ENCODE measurements around the gene CFAP210.

CFAP210 gene, protein sequence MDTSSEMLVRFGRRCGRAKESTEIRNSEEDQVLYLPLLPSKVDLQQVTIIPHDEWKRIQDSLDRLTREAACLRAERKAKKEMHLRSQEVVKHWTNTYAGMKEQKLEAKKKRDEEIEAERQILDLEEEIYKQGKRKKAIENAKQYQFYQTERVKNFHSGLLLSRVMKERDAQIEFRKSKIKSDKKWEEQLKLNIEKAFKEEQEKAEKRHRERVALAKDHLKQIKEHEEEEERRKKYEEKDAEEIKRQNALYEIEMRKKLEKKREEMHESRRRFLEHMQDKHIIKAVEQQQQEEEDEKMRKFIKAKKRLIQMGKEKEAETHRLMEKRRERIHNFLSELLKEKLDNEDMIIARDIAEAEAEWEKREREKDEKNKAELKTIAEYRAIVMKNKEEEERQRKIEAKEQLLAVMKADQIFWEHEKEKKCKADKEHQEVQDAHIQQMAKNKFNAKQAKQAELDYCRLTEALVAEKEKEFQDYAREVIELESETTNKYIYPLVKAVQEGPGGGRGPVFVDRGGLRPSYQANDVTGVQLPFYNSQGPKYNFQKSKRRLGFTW

DNA sequence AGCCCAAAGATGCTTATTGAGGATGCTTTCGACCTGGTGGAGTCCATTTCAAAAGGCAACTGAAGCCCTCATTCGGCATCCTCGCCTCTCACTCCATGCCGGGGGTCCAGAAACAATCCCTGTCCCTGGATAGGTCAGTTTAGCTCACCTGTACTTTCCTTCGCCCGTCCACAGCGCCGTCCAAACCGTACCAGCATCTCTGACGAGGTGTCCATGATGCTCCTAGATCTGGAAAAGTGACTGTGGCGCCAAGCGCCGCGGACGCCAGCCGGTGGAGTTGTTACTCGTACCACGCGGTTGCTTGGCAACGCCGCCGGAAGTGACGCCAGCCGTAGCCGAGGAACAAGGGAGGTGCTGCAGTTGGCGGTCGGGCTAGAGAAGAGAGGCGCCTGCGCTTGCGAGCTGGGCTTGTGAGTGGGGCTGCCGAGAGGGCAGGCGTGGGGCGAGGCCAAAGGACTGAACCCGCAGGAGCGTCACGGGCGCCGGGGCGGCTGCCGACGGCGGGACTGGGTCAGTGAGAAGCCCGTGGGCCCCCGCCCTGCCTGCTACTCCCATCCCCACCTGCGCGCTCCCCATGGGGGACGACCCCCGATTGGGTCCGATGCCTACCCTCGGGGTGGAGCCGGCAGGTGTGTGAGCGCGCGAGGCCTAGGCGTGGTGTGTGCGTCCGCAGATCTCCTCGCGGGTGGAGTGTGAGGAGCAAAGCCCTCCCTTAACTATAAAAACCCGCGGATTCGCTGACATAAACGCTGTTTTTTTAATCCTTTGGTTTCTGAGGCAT lies at the start of gene CFAP210, which contains the start of gene PHOSPHO2:
Gene CFAP210, minus strand, starts transcription at position 293 of the 781 bp plus-strand sequence. Its CDS starts 78 bp downstream, at position 215.
Gene PHOSPHO2, plus strand, starts transcription at position 357 of the 781 bp plus-strand sequence. CDS start 6,503 bp downstream, outside the sequence.
- DNase-seq: peak; percentile 99

DNA sequence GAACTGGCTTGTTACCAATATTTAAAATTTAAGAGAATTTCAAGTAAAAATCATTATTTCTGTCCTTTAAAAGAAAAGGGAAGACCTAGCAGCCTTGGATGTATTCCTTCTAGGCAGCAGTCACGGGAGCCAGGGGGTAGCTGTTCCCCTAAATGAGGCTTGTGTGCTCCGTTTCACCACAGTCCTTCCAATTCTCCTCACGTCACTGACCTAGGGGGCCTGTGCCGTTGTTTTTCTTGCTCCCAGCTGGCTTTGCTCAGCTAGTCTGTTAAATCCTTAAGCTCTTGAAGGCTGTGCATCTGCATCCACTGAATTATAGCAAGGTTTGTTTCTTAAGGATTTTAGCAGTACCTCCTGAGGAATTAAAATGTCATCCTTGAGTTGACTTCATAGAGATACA lies 49.3 kb upstream of the CFAP210 start:
- DNase-seq: no peak

DNA sequence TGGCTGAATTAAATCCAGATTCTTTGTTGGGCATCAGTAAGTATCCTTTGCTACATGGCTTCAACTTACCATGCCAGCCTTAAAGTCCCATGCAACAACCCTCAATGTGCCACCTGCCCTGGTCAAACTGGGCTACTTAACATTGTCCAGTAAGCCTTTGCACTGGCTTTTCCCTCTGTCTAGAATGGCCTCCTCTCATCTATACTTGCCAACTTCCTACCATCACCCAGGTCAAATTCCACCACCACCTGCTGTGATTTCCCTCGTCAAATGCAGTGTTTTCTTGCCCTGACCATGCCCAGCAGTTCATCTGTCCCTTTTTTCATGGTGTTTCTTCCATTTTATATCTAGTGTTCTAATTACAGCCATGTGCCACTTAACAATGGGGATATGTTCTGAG lies 45.1 kb upstream of the CFAP210 start:
- no peak for DNase-seq

DNA sequence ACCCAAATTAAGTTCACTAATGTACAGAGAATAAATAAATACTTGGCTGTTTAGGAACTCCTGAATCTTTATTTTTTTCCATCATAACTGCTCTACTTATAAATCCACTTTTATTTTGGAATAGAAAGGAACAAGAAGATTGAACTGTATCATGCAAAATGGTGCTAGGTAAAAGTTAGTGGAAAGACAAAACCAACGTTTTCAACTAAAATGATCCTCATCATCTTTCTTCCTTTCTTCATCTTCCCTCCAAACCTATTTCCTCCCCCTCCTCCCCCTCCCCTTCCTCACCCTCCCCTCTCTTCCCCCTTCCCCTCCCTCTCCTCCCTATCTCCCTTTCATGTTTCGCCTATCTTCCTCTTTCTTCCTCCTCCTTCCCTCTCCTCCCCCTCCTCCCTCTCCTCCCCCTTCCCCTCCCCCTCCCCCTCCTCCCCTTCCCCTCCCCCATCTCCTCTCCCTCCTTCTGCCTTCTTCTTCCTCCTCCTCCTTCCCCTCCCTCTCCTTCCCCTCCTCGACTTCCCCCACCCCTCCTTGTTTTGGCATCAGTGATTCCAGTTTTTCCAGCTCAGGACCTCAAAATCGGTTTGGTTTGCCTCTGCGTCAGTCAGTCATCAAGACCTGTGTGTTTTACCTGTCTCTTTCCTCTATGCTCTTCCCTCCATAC lies 44.5 kb upstream of the CFAP210 start:
- DNase-seq: no peak

DNA sequence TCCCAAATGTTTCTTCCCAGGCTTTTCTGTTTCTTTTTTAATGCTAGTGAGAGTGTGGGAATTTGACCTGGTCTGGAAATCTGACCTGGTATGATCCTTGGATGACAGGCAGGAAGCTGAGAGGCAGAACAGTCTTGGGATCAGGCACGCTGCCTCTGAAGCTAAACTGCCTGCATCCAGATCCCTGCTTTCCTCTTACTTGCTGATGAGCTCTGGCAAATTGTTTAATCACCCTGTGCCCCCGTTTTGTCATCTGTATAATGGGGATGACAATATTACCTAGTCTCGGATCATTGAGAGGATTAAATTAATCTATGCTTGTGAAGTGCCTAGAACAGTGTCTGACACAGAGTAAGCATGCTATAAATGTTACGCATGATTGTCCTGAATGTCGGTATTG lies 42.7 kb upstream of the CFAP210 start:
- no peak for DNase-seq

DNA sequence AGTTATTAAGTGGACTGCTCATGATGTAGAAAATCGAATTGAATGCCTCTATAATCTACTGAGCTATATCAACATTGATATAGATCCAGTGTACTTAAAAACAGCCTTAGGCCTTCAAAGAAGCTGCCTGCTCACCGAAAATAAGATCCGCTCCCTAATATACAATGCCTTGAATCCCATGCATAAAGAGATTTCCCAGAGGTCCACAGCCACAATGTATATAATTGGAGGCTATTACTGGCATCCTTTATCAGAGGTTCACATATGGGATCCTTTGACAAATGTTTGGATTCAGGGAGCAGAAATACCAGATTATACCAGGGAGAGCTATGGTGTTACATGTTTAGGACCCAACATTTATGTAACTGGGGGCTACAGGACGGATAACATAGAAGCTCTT lies 41.4 kb upstream of the CFAP210 start:
- DNase-seq: no peak

DNA sequence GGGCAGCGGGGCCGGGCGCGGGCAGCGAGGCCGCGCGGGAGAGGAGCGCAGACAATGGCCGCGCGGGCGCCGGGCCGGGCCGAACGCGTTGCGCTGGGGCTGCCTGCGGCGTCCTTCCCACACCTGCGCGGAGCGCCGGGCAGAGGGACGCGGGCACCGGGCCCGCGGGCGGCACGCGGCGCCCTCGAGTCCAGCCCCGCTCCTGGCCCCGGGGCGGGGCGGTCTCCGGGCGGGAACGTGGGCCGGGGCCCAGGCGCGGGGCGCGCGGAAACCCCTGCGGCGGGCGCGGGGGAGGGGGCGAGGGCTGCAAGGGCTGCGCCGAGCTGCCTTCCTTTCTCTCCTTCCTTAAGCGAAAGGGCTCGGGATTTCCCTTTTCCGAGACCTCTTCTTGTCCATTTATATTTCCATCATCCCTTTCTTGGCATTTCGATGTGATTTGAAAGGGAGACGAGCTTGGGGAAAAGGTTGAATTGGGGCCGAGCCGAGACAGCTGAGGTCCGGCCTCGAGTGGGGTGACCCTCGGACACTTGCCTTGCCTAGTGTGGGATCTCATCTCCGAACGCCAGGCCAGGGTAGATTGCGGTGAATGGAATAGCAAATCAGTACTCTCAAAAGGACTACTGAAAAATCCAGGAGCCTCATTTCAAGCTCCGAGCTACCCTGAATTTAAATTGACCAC lies 40.1 kb upstream of the CFAP210 start:
- DNase-seq: no peak

DNA sequence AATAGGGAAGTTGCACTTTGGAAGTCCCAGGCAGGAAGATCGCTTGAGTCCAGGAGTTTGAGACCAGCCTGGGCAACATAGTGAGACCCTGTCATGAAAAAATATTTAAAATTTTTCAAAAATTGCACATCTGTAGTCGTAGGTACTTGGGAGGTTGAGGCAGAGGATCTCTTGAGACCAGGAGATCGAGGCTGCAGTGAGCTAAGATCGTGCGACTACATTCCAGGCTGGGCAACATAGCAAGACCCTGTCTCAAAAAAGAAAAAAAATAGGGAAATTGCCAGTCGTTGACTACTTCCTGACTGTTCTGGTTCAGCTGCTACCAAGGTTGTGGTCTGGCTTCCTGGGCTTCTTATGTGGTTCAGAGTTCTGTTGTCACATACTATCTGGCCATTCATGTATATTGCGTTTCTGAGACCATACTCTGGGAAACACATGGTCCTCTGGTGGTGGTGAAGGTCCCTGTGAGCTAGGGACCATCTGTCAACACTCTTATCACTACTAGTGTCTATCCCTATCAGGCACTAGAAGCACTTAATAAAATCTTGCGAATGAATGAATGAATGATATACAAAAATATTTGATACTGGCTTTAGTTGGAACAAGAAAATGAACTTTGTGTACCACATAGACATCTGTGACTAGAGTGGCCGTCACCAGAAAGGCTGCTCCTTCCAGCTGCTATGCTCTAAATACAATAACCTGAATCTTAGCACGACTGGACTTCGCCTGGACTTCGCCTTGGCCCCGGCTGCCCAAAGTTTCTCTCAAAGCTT lies 38.6 kb upstream of the CFAP210 start:
- no peak for DNase-seq

DNA sequence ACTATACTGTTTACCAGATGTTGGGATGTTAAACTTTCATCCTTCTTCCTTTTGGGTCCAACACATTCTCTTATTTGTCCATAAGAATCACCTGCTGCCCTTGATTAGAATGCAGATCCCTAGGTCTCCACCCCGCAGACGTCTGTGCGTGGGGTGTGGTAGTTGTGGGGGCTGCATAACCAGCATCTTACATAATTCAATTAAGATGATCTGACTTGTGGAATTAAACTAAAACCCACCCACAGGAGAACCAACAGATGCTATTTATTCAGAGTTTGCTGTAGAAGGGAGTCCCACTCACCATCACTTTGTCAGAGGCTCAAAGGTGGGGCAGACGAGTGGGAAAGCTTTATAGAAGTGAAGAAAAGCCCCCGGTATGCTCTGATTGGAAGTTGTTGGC lies 37.9 kb upstream of the CFAP210 start:
- DNase-seq: no peak

DNA sequence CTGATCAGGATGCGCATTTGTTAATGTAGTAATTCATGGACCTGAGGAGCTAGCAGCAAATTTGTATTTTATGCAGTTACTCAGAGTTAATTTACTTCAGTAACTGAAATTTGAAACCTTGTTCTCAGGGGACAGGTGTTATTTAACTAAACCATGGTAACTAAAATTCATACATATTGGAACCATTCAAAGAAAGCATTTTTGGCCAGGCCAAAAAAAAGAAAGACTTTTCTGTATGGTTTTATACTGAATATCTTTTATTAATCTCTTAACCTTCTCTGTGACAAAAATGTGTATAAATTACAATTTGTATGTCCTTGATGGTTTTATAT lies 35.0 kb upstream of the CFAP210 start:
- DNase-seq: no peak

DNA sequence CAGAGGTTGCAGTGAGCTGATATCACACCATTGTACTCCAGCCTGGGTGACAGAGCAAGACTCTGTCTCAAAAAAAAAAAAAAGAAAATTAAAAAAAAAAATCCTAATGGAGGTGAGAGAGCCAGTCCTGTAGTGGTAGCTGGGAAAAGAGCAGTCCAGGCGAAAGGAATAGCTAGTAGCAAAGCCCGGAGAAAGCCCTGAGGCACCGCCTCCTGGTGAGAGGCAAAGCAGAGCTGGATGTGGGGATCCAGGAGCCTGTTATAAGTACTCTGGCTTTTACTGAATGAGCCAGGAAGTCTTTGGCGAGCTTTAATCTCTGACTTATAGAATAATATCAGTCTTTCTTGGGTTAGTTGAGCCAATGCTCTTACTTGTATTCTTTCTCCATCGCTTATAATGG lies 32.9 kb upstream of the CFAP210 start:
- DNase-seq: peak; percentile 62

DNA sequence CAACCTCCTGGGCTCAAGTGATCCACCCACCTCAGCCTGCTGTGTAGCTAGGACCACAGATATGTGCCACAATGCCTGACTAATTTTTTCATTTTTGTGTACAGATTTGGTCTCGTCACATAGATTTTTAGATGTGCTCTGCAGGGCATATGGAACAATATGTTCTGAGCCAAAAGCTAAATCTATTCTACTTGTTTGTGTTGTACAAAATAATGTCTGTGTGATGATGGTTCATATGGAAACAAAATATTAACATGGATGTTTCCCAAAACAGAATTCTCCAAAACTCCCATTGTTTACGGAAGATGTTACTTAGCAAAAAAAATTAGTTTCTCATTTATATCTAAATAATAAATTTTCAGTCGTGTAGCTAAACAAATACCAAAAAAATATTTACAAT lies 26.8 kb upstream of the CFAP210 start:
- no peak for DNase-seq

DNA sequence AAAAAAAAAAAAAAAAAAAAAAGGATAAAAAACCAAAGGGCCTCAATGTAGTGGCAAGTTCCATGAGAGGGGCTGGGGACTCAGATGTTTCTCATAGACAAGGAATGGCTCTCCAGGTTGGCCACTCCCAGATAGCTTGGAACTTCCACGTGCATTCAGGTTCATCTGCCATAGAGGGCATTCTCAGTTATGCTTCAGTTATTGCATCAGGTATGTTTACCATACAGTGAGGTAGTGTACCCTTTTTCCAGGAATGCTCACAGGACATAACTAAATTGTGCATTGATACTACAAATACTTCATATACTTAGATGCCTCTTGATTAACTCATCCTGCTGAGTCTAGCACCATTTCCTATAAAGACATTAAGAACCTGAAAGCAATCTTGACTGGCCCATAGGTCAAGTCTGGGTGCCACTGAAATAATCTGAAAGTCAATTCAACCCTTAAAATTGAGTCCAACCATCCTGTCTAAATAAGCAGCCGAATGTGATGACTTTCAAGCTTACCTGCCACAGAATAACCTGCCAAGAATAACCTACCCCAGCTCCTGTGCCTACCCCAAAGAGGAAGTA lies 24.8 kb upstream of the CFAP210 start:
- no peak for DNase-seq

DNA sequence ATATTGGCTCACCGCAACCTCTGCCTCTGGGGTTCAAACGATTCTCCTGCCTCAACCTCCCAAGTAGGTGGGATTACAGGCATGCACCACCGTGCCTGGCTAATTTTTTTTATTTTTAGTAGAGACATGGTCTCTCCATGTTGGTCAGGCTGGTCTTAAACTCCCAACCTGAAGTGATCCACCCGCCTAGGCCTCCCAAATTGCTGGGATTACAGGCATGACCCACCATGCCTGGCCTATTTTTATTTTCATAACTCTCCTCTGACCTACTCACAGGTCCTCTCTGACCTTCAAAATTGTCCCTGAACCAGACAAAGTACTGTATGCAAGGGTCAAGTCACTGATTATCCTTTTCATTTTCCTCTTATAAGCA lies 23.5 kb upstream of the CFAP210 start:
- DNase-seq: no peak

DNA sequence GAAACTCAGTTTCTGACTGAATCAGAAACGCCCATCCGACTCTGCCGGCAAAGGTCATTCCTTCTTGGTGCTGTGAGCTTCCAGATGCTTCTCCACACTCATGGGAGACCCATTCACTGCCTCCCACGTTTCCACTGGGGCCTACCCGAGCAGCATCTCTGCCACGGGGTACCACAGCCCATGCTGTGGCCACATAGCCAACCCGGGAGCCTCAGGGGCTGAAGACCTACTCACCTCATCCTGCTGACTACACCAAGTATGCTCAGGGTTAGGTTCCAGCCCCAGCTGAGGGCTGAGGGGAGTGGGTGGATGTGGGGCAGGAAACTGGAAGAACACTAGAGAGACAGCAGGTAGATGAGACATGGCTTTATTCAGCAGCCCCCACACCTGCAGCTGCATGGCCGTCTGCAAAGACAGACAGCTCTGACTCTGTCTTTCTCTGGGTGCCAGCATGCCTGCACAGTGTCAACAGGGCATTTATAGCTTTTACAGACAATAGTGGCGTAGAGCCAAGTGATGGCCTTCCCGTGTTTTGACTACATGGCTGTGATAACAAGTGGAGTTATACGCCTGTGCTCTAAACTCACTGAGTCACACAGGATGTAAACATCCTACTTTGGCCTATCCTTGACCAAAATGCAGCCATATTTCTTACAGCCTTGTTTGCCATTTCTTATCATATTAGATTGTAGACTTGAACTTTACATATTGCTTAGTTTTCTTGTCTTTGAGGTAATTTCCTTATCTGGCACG lies 22.9 kb upstream of the CFAP210 start:
- peak; percentile 65 for DNase-seq

DNA sequence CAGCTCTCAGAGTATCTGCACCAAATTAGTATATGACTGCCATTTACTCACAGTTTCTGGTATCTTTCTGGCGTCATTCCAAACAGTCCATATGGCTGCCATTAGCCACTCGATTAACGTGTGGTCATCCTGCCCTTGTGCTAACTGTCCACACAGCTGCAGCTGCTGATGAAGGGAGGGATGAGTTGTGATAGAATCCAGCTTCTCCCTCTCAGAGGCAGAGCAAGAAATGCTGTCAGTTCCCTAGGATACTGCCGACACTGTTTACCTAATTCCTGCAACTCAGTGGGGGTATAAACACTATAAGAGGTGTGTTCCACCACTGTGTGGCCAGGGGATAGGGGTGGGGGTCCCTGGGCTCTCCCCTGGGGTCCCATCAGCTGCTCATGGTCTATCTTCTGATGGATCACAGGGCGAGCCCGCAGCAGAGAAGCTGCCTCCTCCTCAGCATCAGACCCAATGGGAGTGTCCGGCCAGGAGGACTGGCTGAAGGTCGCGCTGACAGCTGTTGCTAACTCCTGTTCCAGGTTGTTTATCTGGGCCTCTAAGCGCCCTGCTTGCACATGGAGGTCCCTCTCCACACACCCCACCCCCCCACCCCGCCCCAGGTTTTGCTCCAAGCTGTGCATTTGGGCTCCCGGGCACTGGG lies 22.2 kb upstream of the CFAP210 start:
- DNase-seq: no peak

DNA sequence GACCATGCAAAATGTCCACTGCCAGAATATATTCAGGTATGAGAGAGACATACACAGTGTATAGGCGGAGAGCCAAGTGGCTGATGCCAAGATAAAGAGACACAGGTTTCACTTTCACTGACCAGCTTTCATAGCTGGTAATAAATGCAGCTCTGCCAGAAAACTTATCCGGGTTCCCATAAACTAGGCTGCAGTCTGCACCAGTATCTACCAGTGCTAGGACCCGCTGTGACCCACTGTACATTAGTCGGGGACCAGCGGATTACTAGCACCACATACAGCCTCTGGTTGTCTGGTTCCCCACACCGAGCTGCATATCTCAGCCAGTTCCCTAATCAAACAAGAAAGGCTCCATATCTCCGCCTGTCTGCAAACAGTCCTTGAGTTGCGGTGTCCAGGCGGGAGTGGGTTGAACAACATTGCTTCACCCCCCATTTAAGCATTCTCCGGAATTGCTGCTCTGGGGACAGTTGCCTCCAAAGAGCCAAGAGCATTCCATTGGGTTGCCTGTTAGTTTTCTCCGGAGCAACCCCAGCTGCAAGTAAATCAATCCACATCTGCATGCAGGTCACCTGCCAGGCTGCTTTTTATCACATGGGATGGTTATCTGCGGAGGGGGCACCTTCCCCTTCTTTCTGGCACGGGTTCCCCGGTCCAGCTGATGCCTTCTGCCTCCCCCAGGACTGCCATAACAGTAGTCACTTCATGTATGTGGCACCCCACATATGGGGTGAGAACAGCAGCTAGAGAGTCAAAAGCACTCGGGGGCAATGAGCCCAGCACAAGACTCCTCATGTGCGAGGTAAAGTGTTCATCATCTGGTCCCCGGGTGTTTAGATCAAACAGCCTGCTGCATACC lies 21.4 kb upstream of the CFAP210 start:
- no peak for DNase-seq

DNA sequence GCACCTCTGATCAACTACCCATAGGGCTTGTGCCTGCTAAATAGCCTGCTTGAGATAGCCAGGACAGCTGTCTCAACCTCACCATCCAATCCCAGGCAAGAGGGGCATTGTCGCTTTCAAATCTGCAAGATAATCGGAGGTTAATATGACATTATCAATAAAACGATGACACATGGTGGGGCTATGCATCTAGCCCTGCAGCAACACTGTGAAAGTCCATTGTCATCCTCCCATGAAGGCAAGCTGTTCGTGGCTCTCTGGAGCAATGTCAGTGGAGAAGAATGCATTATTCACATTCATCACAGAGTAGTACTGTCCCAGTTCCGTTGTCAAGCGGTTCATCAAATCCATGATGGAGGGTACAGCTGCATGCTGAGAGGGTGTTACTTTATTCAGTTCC lies 20.5 kb upstream of the CFAP210 start:
- no peak for DNase-seq

DNA sequence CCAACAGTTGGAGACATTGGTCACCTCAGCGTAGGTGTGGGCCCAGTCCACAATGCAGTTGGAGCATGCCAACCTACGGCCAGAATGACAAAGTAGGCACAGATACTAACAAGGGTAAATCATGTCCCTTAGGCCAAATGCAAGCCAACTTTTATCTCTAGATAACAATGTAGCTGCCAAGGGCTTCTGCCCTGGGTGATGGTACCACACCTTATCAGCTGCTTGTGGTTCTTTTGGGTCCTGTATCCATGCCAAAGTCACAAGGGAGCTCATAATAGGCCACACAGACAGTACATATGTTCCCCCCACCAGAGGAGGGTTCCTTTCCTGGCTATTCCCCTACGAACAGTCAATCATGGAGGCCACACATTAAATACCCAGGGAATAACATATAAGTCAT lies 19.1 kb upstream of the CFAP210 start:
- no peak for DNase-seq

All from islet precursor cell (in vitro differentiated cells).